ENCODE results near the gene PFDN1.
"Not testable (repeated sequence)": the region's sequence is repeated elsewhere in the genome, so short reads cannot be mapped to it uniquely, and the experiment has no call there.

The PFDN1 gene

DNA sequence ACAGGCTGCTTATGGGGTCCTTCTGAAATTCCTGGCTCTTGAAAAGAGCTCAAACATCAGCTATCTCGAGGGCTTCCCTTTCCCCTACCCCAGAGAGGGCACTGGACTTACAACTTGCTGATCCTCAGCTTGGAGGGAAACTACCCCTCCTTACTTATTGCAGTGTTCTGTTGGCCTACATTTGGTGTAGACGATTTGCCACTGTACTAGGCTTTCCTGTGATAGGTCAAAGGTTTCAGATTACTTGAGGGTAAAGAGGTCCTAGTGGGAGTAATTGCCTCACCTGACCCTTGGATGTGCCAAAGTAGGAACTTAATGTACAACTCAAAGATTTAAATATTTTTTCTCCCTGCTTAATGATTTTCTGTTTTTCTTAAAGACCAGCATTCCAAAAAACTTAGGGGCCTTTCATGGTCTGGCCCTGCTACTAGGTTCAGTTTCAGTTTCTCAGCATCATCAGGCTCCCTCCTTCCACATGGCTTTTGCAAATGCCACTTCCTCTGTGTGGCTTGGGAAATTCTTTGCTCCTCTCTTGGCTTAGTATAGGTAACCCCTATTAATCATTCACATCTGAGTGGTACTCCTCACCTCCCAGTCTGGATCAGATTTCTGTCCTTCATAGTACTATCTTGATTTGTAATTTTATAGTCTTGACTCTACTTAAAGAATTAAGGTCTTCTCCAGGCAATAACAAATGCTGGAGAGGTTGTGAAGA, 95.5 kb downstream of the PFDN1 start:
- DNase-seq, result no peak

DNA sequence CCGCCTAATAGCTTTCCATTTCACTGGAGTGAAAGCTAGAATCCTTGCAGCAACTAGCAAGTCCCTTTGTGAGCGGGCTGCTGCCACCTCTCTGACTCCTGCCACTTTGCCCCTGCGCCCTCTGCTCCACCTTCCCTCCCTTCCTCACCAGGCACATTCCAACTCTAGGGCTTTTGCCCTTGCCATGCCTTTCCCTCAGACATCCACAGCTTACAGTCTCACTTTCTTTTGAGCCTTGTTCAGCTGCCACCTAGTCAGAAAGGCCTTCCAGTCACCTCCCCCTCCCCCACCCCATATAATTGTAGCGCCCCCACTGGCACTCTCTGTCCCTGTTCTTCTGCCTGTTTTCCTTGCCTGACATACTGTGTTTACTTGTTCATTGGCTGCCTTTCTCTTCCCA, 96.9 kb downstream of the PFDN1 start:
- no peak for DNase-seq

DNA sequence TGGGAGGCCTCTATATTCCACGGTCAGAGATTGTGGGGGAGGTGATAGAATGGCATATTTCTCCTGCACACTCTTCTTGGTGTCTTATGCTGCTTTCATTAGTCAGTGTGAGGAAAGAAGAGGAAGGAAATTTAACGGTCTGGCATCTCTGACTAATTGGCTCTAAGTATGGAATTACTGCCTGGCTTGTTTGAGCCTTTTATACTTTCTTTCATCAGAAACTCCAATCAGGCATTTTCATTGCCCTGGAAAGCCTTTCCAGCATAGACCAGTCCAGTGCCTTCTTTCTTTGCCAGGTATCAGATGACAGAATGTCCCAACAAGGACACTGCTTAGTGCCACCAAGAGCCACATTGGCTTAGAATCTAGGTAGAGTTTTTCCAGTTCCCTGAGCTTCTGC, 97.7 kb downstream of the PFDN1 start:
- no peak for DNase-seq

DNA sequence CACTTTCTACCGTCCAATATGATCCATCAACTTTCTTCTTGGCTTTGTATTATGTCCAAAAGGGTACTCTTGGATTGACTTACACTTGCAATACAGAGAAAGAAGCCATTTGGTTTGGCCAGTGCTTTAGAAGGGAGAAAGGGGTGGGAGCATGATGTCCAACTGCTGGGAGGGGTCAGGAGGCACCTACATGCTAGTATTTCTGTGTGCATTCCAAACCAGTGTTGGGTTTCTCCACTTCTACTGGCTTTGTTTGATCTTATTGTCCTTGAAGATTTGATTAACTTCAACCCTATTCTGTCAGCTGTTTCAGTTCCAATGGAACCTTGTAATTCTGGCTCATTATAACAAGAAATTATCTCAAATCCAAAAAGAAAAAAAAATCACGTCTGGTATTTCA, 100.3 kb downstream of the PFDN1 start:
- DNase-seq, result no peak

DNA sequence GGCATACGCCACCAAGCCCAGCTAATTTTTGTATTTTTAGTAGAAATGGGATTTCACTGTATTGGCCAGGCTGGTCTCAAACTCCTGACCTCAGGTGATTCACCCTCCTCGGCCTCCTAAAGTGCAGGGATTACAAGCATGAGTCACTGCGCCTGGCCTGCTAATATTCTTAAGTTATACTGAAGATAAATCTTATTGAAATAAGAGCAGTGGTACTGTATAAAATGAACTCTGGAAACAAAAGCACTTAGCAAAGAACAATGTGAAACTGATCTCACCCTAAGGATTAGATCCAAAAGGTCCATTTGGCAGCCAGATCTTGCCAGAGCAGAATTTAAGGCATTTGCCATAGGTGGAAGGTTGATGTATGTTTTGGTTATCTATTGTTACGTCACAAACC, 100.8 kb downstream of the PFDN1 start:
- DNase-seq, result no peak

DNA sequence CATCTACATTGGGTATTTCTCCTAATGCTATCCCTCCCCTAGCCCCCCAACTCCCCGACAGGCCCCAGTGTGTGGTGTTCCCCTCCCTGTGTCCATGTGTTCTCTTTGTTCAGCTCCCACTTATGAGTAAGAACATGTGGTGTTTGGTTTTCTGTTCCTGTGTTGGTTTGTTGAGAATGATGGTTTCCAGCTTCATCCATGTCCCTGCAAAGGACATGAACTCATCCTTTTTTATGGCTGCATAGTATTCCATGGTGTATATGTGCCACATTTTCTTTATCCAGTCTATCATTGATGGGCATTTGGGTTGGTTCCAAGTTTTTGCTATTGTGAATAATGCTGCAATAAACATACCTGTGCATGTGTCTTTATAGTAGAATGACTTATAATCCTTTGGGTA, 104.0 kb downstream of the PFDN1 start:
- not testable (repeated sequence) for DNase-seq

DNA sequence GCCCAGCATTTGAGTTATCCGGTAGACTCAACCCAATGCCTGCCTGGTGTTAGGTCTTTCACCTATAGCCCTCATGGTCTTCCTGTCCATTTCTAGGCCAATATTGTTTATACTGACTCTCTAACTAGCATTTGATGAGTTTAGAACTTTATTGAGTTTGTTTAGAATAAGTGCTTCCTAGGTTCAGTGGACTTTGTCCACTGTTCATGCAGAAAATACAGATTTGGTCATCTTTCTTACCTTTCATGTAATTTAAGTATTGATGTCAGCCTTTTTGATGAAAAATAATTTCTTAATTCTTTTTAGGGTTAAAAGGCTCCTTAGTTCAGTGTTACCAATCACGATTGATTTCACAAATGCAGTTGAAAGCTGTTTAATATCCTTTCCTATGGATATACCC, 105.9 kb downstream of the PFDN1 start:
- DNase-seq, result no peak

DNA sequence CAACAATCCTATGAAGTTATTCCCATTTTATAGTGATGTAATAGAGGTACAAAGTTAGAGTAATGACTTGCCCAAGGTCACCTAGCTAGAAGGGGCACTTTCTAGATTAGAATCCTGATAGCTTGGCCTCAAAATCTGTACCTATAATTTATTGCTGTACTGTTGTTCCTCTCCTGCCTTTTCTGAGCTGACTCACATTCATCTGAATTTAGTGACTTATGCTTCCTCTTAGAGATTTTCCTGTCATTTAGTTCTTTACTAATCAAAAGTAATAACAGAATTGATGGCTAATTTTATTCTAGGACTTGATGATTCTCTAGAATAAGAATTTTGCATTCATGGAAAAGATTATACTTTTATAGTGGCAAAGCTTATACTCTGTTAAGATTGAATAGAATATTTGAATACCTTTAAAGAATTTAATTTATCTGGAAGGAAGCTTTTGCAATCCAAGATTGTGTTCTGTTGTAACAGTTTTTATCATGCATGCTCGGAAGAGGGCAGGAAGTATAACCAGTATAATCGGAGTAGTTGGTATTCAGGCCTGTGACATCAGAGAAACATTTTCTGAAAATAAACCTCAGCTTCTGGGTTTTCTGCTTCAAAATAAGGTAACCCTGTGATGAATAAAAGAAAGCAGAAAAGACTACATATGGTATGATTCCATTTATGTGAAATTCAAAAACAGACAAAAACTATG, 106.6 kb downstream of the PFDN1 start:
- no peak for DNase-seq
